ENCODE results near the gene CDKN1A. TPM values are rescaled to one million over a fixed set of nuclear protein-coding genes. Genes with fewer than 3 reads are reported as not detected.
A peak's percentile ranks its signal among the peaks of the same experiment; 100 is the strongest.

Gene CDKN1A
- total RNA-seq (100 to 1,000 TPM in 2 of 10 donors, 10 to 100 TPM in 8; 27.1 to 105 (median 61.2) TPM), polyA plus RNA-seq (100 to 1,000 TPM in 1 of 2 donors, 10 to 100 TPM in 1; 23.3 to 357 TPM)
- long read RNA-seq, donor 1, transcript CDKN1A-201 (3 exons, 2,180 nt) = major isoform, 99 of 139 reads
- long read RNA-seq, donor 1, partial matches to known transcripts = 32 of 139 reads
- long read RNA-seq, donor 1, other reads (novel, unspliced or antisense) = 5 of 139 reads
- long read RNA-seq, donor 2, transcript CDKN1A-201 (3 exons, 2,180 nt) = major isoform, 115 of 156 reads
- long read RNA-seq, donor 2, partial matches to known transcripts = 14 of 156 reads
- long read RNA-seq, donor 2, other reads (novel, unspliced or antisense) = 25 of 156 reads
- long read RNA-seq, donor 3, transcript CDKN1A-203 (3 exons, 2,267 nt) = minor isoform, 8 of 344 reads
- long read RNA-seq, donor 3, transcript CDKN1A-201 (3 exons, 2,180 nt) = major isoform, 259 of 344 reads
- long read RNA-seq, donor 3, partial matches to known transcripts = 49 of 344 reads
- long read RNA-seq, donor 3, other reads (novel, unspliced or antisense) = 28 of 344 reads

DNA sequence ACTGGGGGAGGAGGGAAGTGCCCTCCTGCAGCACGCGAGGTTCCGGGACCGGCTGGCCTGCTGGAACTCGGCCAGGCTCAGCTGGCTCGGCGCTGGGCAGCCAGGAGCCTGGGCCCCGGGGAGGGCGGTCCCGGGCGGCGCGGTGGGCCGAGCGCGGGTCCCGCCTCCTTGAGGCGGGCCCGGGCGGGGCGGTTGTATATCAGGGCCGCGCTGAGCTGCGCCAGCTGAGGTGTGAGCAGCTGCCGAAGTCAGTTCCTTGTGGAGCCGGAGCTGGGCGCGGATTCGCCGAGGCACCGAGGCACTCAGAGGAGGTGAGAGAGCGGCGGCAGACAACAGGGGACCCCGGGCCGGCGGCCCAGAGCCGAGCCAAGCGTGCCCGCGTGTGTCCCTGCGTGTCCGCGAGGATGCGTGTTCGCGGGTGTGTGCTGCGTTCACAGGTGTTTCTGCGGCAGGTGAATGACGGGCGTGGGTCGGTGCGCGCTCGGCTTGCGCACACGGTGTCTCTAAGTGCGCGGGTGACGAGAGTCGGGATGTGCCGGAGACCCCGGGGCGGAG, at the start of gene CDKN1A:
CDKN1A (plus strand) TSS at position 227 of the 555 bp plus-strand sequence. CDS start 5,388 bp downstream, outside the sequence.
- DNase-seq (peak; percentile 85 to 93), ATAC-seq (peak; percentile 82 to 91 (median 82))
- intact Hi-C loops (cut with DNase I) = loop anchor here in 2 of 10 donors (2.0 to 5.0 kb wide), 2 partner anchors 51 to 236 kb away; partner anchors contain the start of genes KCTD20 (in 1 of the 2) and PXT1 (in 1 of the 2)
- Histone ChIP-seq H3K9me3 (no peaks in the 10 kb centered on the region), H3K27me3 (no peaks in the 10 kb centered on the region), H3K4me3 (peak within 1 kb of the TSS; percentile 64 to 89 (median 75)), H3K36me3 (peaks cover 0 to 19% (median 0%) of the 10 kb centered on the region in 9 donors), H3K27ac (peak within 1 kb of the TSS; percentile 97 to 100 (median 99)), H3K4me1 (peaks cover 9 to 68% (median 45%) of the 10 kb centered on the region in 9 donors)
- 0 to 1% methylated on average over 59 to 63 of the region's 63 CpGs for WGBS, 2 donors
- TF ChIP-seq CTCF (IDR thresholded peaks at IDR 0.05) = peak in 5 of 9 donors; percentile 8 to 27 (median 13)

GRCh38 chr6:36629784-36630183, 48.7 kb upstream of the CDKN1A start:
- no peak for ATAC-seq
- H3K27ac ChIP-seq = peak overlapping the region in 6 of 10 donors; percentile 39 to 87 (median 71)
- H3K4me3 ChIP-seq = no peak overlapping the region
- H3K36me3 ChIP-seq = no peaks in the 10 kb centered on the region
- peaks cover 0 to 67% (median 49%) of the 10 kb centered on the region in 9 donors for H3K4me1 ChIP-seq
- TF ChIP-seq CTCF (IDR thresholded peaks at IDR 0.05) = no peak
- no peaks in the 10 kb centered on the region for H3K9me3 ChIP-seq
- intact Hi-C loops (cut with DNase I) = loop anchor here in 4 of 10 donors (5.0 to 10.0 kb wide), 2 partner anchors 48 to 225 kb away; partner anchors contain the start of gene CDKN1A (in 1 of the 4)
- 93% methylated on average over 11 of the region's 11 CpGs for WGBS, 2 donors
- H3K27me3 ChIP-seq = no peaks in the 10 kb centered on the region
- no peak for DNase-seq

DNA sequence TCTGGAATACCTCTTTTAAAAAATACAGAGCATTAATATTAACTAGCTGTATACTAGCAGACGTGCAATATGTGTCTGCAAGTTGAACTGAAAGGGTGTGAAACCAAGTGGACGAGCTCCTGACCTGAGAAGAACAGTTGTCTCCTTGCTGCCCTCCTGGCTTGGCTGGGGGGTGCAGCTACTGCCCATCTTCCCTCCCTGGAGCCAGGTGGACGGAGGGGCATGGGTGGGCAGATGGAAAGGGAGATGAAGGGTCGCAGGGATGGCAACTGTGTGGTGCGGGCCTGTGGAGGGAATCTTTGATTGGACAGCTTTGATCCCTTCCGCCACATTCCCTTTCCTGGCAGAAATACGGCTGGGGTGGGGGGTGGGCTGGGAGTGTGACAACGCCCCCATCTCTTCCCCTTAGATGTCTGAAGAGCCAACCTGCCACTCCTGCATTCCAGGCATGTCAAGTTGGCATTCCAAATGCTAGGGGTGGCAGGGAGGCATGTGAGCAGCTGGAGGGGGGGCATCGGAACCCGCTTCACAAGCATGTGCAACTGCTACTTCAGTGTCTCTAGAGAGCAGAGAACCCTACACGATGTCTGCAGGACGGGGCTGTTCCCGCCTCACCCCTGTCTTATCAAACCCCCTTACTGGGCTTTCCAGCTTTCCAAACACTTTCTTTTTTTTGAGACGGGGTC, 47.0 kb upstream of the CDKN1A start:
- Histone ChIP-seq H3K9me3 (no peaks in the 10 kb centered on the region), H3K27ac (no peak overlapping the region), H3K36me3 (no peaks in the 10 kb centered on the region), H3K4me1 (peaks cover 0 to 58% (median 39%) of the 10 kb centered on the region in 9 donors), H3K27me3 (no peaks in the 10 kb centered on the region), H3K4me3 (no peak overlapping the region)
- DNase-seq = no peak
- intact Hi-C loops (cut with DNase I) = no loop called here
- TF ChIP-seq CTCF (IDR thresholded peaks at IDR 0.05) = no peak
- 61 to 69% methylated on average over 14 of the region's 14 CpGs for WGBS, 2 donors
- no peak for ATAC-seq

- peak in 6 of 8 donors; percentile 52 to 84 (median 78) for ATAC-seq
- 50 to 72% methylated on average over 6 of the region's 6 CpGs for WGBS, 2 donors
- no peaks in the 10 kb centered on the region for H3K9me3 ChIP-seq
- intact Hi-C loops (cut with DNase I) = no loop called here
- DNase-seq = no peak
- H3K36me3 ChIP-seq = no peaks in the 10 kb centered on the region
- H3K27ac ChIP-seq = peak overlapping the region in 9 of 10 donors; percentile 4 to 75 (median 47)
- peaks cover 0 to 39% (median 20%) of the 10 kb centered on the region in 9 donors for H3K4me1 ChIP-seq
- H3K27me3 ChIP-seq = no peaks in the 10 kb centered on the region
- no peak overlapping the region for H3K4me3 ChIP-seq
- TF ChIP-seq CTCF (IDR thresholded peaks at IDR 0.05) = no peak
These were observed 45.1 kb upstream of the CDKN1A start for GRCh38 chr6:36633370-36633769.
